Measurements from ENCODE around the gene CYP3A7.
"Not testable (repeated sequence)": the region's sequence is repeated elsewhere in the genome, so short reads cannot be mapped to it uniquely, and the experiment has no call there.

DNA sequence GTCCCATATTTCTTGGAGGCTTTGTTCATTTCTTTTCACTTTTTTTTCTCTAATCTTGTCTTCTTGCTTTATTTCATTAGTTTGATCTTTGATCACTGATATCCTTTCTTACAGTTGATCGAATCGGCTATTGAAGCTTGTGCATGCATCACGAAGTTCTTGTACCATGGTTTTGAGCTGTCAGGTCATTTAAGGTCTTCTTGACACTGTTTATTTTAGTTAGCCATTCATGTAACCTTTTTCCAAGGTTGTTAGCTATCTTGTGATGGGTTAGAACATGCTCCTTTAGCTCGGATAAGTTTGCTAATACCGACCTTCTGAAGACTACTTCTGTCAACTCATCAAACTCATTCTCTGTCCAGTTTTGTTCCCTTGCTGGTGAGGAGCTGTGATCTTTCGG lies 42.4 kb downstream of the CYP3A7 start:
- TF ChIP-seq ZNF558 (CRISPR knock-in tag; IDR thresholded peaks at IDR 0.05; ENCODE audit: borderline replicate concordance): not testable (repeated sequence)
- TF ChIP-seq, protein P1, sequence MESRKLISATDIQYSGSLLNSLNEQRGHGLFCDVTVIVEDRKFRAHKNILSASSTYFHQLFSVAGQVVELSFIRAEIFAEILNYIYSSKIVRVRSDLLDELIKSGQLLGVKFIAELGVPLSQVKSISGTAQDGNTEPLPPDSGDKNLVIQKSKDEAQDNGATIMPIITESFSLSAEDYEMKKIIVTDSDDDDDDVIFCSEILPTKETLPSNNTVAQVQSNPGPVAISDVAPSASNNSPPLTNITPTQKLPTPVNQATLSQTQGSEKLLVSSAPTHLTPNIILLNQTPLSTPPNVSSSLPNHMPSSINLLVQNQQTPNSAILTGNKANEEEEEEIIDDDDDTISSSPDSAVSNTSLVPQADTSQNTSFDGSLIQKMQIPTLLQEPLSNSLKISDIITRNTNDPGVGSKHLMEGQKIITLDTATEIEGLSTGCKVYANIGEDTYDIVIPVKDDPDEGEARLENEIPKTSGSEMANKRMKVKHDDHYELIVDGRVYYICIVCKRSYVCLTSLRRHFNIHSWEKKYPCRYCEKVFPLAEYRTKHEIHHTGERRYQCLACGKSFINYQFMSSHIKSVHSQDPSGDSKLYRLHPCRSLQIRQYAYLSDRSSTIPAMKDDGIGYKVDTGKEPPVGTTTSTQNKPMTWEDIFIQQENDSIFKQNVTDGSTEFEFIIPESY (CRISPR knock-in tag; IDR thresholded peaks at IDR 0.05): not testable (repeated sequence)
